ENCODE data around the gene AKR1C2. TPM values are rescaled to one million over a fixed set of nuclear protein-coding genes. Genes with fewer than 3 reads are reported as not detected.
"Not testable (repeated sequence)": the region's sequence is repeated elsewhere in the genome, so short reads cannot be mapped to it uniquely, and the experiment has no call there.

Gene AKR1C2
- total and polyA plus RNA-seq, 11 donors, result 9.3 to 33.7 (median 14.5) TPM

DNA sequence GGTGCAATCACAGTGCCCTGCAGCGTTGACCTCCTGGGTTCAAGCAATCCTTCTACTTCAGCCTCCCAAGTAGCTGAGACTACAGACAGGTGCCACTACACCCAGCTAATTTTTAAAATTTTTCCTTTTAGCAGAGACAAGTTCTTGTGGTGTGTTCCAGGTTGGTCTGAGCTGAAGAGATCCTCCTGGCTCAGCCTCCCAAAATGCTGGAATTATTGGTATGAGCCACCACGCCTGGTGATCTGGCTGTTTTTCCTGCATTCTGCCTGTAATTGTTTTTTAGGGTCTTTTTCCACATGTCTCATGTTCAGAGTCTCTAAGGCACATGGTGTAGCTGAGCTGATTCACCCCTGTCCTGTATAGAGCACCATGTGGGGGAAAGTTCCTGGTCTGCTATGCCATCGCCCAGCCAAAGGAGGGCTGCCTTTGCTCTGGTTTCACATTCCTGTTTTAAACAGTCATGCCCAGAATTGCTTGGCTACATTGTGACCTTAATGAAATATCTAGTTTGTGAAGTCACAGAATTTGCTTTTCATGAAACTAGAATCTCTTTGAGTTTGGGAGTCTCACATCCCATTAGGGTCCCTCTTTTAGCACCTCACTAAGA is 15.1 kb upstream of the AKR1C2 start:
- ATAC-seq, result peak; percentile 80 to 93 (median 90)
- Histone ChIP-seq H3K4me1 (peaks cover 0 to 37% (median 18%) of the 10 kb centered on the region in 12 donors), H3K27ac (peak overlapping the region in 11 of 12 donors; percentile 40 to 87 (median 58))
- TF ChIP-seq, protein P1, sequence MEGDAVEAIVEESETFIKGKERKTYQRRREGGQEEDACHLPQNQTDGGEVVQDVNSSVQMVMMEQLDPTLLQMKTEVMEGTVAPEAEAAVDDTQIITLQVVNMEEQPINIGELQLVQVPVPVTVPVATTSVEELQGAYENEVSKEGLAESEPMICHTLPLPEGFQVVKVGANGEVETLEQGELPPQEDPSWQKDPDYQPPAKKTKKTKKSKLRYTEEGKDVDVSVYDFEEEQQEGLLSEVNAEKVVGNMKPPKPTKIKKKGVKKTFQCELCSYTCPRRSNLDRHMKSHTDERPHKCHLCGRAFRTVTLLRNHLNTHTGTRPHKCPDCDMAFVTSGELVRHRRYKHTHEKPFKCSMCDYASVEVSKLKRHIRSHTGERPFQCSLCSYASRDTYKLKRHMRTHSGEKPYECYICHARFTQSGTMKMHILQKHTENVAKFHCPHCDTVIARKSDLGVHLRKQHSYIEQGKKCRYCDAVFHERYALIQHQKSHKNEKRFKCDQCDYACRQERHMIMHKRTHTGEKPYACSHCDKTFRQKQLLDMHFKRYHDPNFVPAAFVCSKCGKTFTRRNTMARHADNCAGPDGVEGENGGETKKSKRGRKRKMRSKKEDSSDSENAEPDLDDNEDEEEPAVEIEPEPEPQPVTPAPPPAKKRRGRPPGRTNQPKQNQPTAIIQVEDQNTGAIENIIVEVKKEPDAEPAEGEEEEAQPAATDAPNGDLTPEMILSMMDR (IDR thresholded peaks at IDR 0.05), result peak in 8 of 12 donors; percentile 8 to 46 (median 24)
- not testable (repeated sequence) for H3K4me3 ChIP-seq, H3K27me3 ChIP-seq, H3K36me3 ChIP-seq, H3K9me3 ChIP-seq
- intact Hi-C loops (cut with DNase I), result loop anchor here in 7 of 10 donors (5.0 to 10.0 kb wide), 4 partner anchors 74 to 264 kb away; partner anchors contain the start of gene AKR1C3 (in 5 of the 7)
- 60 to 85% (median 72%) methylated on average over 2 to 3 of the region's 3 CpGs for WGBS, 4 donors
- peak in 3 of 5 donors; percentile 22 to 51 (median 30) for DNase-seq

DNA sequence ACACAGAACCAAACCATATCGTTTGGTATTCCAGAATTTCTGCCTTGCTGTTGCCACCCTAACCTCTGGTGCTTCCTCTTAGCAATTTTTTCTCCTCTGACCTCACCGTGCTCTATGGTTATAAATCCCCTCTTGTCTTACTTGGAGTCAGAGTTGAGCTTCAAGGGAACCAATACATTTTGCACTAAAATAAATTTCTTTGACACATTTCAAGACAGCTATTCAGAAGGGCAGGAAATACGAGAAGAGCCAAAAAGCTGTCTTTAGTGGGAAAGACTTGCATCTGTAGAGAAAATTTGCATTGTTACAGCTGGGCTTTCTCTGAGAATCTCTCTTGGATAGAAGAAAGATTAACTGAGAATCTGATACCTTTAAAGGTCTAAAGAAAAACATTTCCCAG is 14.5 kb upstream of the AKR1C2 start:
- DNase-seq (no peak), ATAC-seq (peak in 1 of 4 donors; percentile 3)
- Histone ChIP-seq H3K4me3 (no peak overlapping the region), H3K27me3 (no peaks in the 10 kb centered on the region), H3K4me1 (peaks cover 0 to 37% (median 18%) of the 10 kb centered on the region in 12 donors), H3K36me3 (no peaks in the 10 kb centered on the region), H3K27ac (peak overlapping the region in 5 of 12 donors; percentile 13 to 61 (median 34)), H3K9me3 (no peaks in the 10 kb centered on the region)
- intact Hi-C loops (cut with DNase I), result loop anchor here in 7 of 10 donors (5.0 to 10.0 kb wide), 4 partner anchors 74 to 264 kb away; partner anchors contain the start of gene AKR1C3 (in 5 of the 7)
- WGBS, 4 donors, result 43 to 67% (median 53%) methylated on average over 3 of the region's 3 CpGs
- no peak for TF ChIP-seq POLR2A (IDR thresholded peaks at IDR 0.05)
- TF ChIP-seq, protein P1 (IDR thresholded peaks at IDR 0.05), result no peak

DNA sequence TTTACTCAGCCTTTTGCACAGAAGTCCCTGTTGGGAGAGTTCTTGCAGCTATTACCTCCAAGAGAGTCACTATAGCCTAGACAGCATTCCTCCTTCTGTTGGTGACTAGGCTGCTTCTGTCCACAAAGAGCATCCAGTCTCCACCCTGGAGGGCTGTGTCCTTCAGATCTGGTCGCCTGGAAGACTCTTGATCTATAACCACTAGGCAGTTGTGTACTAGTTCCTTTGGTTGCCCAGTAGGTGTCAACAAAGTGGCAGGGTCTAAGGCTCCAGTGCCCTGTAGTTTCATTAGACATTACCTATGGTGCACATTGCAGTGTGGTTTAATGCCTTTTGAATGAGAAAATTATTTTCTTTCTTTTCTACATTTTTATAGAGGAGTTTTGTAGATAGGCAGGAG is 11.3 kb upstream of the AKR1C2 start:
- no peaks in the 10 kb centered on the region for H3K9me3 ChIP-seq
- no peak for DNase-seq
- ATAC-seq, result no peak
- intact Hi-C loops (cut with DNase I), result loop anchor here in 7 of 10 donors (5.0 to 10.0 kb wide), 4 partner anchors 77 to 267 kb away; partner anchors contain the start of gene AKR1C3 (in 5 of the 7)
- H3K4me3 ChIP-seq, result no peak overlapping the region
- H3K36me3 ChIP-seq, result no peaks in the 10 kb centered on the region
- H3K27ac ChIP-seq, result no peak overlapping the region
- peaks cover 0 to 28% (median 13%) of the 10 kb centered on the region in 12 donors for H3K4me1 ChIP-seq
- H3K27me3 ChIP-seq, result no peaks in the 10 kb centered on the region
- TF ChIP-seq, protein P1 (IDR thresholded peaks at IDR 0.05), result peak in 2 of 12 donors; percentile 6 to 11
- no peak for TF ChIP-seq POLR2A (IDR thresholded peaks at IDR 0.05)
- WGBS, 4 donors, result 55 to 77% (median 60%) methylated on average over 1 of the region's 1 CpG

DNA sequence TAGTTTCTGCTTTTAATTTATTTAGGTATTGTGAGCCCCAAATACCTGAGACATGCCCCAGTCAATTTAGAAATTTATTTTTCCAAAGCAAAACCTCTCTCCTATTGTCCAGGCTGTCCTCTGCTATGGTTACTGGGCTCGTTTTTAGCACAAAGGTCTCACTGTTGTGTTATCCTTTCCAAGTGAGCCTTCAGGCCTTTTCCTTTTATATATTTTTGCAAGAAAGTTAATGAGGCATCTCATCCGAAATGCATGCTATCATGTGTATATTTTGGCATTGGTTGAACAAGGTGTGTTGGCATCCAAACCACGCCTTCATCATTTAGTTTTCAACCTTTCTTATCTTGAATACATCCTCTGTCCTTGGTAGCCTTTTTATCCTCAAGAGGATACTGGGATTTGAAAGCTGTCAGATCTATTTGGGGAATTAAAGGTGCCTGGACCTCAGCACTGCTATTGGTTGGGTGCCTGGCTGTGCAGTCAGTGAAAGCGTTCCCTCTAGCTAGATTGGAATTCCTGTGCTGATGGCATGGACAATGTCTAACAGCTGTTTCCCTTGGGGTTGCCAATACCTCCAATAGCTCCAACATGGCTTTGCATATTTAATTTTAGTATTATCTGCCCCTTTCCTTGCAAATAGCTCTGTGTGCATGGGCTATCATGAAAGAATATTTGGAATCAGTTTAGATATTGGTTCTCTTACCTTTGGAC is 10.7 kb upstream of the AKR1C2 start:
- not testable (repeated sequence) for H3K27ac ChIP-seq, H3K36me3 ChIP-seq, H3K4me3 ChIP-seq, ATAC-seq, H3K27me3 ChIP-seq, DNase-seq, H3K9me3 ChIP-seq
- peaks cover 0 to 22% (median 9%) of the 10 kb centered on the region in 12 donors for H3K4me1 ChIP-seq
- WGBS, 4 donors, result 55 to 63% (median 61%) methylated on average over 4 of the region's 4 CpGs
- intact Hi-C loops (cut with DNase I), result loop anchor here in 3 of 10 donors (10.0 kb wide), 1 partner anchor 80 kb away; the partner anchor contains the start of gene AKR1C3 (in 3 of the 3)

All from heart left ventricle (tissue), 16 donors.